HG03432 (cell line): ENCODE measurements around the gene BAG3.
"Not testable (repeated sequence)": the region's sequence is repeated elsewhere in the genome, so short reads cannot be mapped to it uniquely, and the experiment has no call there.

Experiments used
- ATAC-seq: cut with Tn5 transposase; IDR thresholded peaks from one replicate; pipeline ENCODE4 v1.9.1; 2021; ENCODE audit warnings: mild to moderate bottlenecking, moderate library complexity; ENCODE audit not compliant: unreplicated experiment

Gene BAG3

DNA sequence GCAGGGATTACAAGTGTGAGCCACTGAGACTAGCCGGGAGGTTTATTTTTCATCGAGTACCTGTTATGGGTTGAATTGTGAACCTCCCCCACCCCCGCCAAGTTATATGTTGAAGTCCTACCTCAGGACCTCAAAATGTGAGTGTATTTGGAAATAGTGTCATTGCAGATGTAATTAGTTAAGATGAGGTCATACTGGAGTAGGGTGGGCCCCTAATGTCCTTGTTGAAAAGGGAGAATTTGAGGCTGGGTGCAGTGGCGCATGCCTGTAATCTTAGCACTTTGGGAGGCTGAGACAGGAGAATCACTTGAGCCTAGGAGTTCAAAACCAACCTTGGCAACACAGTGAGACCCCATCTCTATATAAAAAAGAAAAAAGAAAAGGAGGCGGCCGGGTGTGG is 10.8 kb upstream of the BAG3 start:
- ATAC-seq = no peak

- no peak for ATAC-seq
Observed at GRCh38 chr10:119640875-119641526, 10.2 kb upstream of the BAG3 start.

DNA sequence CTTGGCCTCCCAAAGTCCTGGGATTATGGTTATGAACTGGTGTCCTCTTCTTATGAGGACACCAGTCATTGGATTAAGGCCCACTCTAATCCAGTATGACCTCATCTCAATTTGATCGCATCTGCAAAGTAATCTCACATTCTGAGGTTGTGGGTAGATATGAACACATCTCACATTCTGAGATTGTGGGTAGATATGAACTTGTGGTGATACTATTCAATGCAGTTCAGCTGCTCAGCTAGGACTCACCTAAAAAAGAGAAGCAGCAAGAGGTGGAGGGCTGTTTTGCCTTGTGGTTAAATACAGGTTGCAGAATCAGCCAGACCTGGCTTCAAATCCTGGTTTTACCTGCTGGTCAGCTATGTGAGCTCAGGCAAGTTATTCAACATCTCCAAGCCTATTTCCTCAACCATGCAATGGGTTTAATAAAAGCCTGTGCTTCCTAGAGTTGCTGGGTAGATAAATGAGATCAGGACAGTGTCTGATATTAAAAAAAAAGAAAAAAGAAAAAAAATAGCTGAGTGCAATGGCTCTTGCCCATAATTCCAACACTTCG is 8.5 kb upstream of the BAG3 start:
- no peak for ATAC-seq

DNA sequence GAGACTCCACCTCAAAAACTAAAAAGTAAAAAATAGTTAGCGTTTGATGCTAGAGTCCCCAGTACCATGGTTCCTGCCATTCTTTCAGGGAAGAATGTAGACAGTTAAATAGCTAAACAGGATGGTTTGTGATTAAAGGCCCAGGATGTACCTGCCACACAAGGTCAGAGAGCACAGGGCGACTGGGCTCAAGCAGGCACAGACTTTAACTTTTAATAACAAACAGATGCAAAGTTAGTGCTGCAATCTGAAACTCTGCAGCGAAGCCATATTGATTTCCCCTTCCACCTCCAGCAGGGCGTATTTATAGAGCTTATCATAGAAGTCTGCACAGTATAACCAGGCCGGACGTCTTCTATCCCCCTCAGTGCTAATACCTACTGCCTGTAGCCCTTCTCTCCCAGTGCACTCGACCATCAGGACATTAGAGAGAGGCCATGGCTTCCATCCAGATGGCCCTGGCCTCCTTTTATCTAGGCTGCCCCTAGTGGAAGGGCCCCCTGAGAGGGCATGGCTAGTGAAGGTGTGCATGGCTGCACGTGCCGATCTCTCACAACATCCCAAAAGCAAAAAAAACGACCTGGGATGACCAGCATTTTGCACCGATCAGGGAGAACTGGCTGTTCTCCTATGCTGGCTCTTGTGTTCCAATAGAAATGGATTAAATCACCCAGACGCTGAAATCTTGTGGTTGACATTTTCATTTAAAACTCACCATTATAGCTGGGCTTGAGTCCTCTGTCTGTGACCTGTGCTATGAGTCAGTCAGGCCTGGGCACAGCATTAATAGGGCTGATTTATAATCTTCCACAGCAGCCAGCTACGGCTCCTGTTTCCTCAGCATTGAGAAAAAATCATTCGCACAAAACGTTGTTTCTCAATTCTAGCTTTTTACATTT is 7.6 kb upstream of the BAG3 start:
- ATAC-seq = no peak

- ATAC-seq = no peak
Observed at GRCh38 chr10:119644205-119644814, 6.9 kb upstream of the BAG3 start.

DNA sequence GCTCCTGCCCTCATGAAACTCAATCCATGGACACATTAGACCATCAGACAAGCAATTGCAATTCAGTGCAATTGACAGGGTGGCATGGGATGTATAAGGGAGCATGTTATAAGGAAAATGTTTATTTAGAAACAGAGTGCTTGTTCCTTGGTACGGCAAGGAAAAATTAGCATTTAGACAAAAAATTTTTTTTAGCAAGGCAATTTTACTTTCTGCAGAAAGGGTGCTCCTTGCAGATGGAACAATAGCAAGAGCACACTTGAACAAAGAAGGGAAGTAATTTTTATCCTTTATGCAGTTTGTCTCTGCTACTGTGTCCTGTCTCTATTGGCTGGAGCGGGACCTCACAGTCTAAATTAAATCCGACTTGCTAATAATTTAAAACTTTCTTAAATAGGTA is 6.2 kb upstream of the BAG3 start:
- ATAC-seq = no peak

DNA sequence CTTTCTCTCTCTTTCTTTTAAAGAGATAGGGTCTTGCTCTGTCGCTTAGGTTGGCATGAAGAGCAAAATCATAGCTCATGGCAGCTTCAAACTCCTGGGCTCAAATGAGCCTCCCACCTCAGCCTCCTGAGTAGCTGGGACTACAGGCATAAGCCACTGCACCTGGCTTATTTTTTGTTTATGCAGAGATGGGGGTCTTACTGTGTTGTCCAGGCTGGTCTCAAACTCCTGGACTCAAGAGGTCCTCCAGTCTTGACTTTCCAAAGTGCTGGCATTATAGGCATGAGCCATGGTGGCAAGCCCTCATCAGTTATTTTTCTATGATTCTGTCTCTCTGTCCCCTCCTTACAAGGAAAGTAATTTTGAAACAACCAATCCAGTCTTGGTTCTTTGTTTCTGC is 1.1 kb upstream of the BAG3 start:
- no peak for ATAC-seq

DNA sequence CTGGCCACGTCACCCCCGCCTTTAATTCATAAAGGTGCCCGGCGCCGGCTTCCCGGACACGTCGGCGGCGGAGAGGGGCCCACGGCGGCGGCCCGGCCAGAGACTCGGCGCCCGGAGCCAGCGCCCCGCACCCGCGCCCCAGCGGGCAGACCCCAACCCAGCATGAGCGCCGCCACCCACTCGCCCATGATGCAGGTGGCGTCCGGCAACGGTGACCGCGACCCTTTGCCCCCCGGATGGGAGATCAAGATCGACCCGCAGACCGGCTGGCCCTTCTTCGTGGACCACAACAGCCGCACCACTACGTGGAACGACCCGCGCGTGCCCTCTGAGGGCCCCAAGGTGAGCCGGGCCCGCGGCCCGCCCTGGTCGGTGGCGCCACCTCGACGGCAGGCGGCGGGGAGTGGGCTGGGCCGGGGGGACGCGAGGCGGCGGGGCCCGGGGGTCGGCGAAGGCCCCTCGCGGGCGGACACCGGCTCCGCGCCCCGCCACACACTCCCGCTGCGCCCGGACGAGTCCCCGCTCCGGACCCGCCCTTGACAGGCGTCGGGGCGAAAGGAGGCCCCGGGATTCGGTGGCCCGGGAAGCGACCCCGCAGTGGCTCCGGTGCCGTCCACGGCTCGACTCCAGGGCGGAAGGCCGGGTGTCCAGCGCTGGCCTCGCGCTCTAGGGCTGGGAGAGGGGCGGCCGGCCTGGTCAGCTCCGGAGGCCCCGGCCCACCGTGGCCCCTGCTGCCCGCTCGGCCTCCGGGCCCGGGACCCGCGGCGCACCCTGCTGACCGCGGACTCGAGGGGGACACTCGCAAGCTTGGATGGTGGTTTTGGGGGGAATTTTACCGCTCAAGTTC is 557 bp downstream of the BAG3 start:
- no peak for ATAC-seq

GRCh38 chr10:119652361-119652730 is 1.2 kb downstream of the BAG3 start:
- no peak for ATAC-seq

- no peak for ATAC-seq
Observed at GRCh38 chr10:119653209-119653608, 2.0 kb downstream of the BAG3 start.

DNA sequence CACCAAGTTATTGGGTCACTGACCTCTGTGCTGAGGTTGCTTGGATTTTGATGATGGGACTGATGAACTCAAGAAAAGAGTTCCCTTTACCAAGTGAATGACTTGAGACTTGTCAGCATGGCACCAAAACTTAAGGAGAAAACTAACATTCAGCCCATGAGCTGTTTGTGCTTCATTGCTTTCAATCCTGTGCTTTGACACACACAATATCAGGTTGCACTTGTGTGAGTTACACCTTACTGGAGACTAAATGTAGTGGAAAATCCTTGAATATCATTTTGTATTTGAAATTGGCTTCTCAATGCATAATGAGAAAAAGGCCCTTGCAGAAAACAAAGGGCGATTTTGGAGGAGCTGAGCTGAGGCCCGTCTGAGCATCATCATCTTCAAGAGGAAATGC is 2.7 kb downstream of the BAG3 start:
- ATAC-seq = no peak

DNA sequence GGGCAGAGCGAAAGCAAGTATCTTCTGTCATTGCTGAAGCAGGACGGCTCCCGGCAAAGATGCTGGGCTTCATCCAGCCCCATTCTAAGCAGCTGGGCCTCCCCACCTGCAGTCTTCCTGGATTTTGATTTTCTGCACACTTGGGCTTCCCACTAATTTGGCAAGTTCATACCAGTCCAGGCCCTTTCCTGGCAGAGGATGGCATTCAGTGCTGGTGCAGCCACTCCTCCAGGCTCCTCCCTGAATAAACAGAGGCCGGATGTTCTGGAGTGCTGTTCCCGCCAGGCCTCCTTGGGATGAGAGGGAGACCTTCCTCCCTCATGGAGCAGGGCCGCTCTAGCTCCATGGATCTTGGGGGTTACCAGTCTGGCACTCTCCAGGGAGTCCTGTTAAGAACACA is 3.4 kb downstream of the BAG3 start:
- no peak for ATAC-seq

- no peak for ATAC-seq
Observed at GRCh38 chr10:119655566-119656001, 4.4 kb downstream of the BAG3 start.

GRCh38 chr10:119656760-119657159 is 5.6 kb downstream of the BAG3 start:
- no peak for ATAC-seq

DNA sequence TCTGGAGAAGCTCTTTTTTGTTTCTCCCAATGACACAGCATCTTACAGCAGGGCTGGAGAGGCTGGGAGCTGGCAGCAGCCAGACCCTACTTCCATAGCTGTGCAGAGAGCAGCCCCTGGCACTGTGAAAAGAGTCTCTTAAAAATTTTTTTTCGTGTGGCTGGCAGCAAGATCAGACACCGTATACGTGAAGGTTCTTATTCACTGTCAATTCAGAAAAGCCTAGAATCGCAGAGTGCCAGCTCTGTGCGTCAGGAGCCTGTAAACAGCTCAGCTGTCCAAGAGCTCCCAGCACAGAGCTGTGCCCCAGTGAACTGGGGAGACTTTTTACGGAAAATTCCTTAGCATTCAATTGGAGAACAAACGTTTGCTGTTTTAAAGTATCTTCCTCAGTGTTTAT is 6.5 kb downstream of the BAG3 start:
- no peak for ATAC-seq

DNA sequence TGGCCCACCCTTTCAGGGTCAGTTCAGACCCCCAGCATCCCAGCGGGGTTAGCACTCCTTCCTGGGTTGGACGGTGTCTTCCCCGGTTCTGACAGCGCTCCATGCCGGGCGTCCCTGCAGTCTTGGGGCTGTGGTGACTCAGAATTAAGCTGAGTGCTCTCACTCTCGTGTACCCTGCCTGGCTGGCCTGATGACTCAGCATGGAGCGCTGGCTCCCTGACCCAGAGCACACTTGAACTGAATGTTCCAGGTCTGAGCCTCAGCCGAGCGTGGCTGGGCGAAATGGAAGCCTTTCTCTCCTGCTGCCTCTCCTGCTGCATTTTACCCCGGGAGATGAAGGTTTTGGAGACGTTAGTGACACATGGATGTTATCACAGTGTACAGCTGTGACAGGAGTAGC is 7.1 kb downstream of the BAG3 start:
- ATAC-seq = no peak

GRCh38 chr10:119659951-119660350 is 8.8 kb downstream of the BAG3 start:
- no peak for ATAC-seq

DNA sequence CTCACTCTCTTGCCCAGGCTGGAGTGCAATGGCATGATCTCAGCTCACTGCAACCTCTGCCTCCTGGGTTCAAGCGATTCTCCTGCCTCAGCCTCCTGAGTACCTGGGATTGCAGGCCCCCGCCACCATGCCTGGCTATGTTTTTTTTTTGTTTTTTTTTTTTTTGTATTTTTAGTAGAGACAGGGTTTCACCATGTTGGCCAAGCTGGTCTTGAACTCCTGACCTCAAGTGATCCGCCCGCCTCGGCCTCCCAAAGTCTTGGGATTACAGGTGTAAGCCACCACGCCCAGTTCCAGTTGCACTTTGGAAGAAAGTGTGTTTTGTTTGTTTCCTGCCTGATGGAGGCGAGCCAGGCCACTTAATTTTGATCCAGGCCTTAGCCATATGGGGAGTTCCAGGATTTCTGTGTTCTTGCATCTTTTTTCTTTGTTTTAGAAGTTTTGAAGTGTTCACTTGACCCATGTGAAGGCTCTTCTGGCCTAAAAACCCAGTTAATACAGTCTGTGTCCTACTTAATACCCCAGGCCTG is 11.0 kb downstream of the BAG3 start:
- ATAC-seq = not testable (repeated sequence)

- ATAC-seq = no peak
Observed at GRCh38 chr10:119663866-119664698, 12.9 kb downstream of the BAG3 start.
